GM12878 (cell line): ENCODE measurements around the gene E2F1. TPM values are rescaled to one million over a fixed set of nuclear protein-coding genes. Genes with fewer than 3 reads are reported as not detected.

Experiments used
- ATAC-seq: fragments of 200-7000 bp; cut with Tn5 transposase; 3 replicates; pipeline ENCODE4 v1.9.1; 2020; ENCODE audit warnings: mild to moderate bottlenecking, moderate library complexity
- BruUV-seq: library from RNA; stranded (reverse); fragments of 400-500 nt; replicated peaks from 2 replicates; lab custom pipeline; 2021; lab: Mats Ljungman, UMichigan
- CTCF ChIA-PET: fragments of 300-600 bp; sonication (Branson Sonifier 250); formaldehyde crosslinking; extraction: SDS; loops from one replicate; lab custom pipeline; 2021; ENCODE audit warnings: inconsistent platforms; lab: Yijun Ruan, JAX
- POLR2A ChIA-PET: fragments of 350-600 bp; formaldehyde crosslinking; extraction: SDS; loops from one replicate; lab custom pipeline; 2021; ENCODE audit warnings: inconsistent platforms; lab: Charles Lee
- RAD21 ChIA-PET: fragments of 300-600 bp; sonication (Branson Sonifier 250); formaldehyde crosslinking; loops from one replicate; lab custom pipeline; 2023; ENCODE audit warnings: antibody characterized with exemption; ENCODE audit not compliant: unreplicated experiment; lab: Charles Lee
- SMC1A ChIA-PET: fragments of 300-600 bp; sonication (Branson Sonifier 250); formaldehyde crosslinking; loops from one replicate; lab custom pipeline; 2023; ENCODE audit not compliant: unreplicated experiment, uncharacterized antibody; lab: Charles Lee
- DNase-seq: peaks from one replicate; pipeline ENCODE4 v3.0.0-alpha.2; 2011; ENCODE audit warnings: low read depth, low spot score
- FAIRE-seq: peaks from 3 replicates; lab custom pipeline; 2011; peaks lifted over from hg19 to GRCh38; lab: Jason Lieb, UNC
- H2AFZ ChIP-seq: 2 replicates; pipeline ENCODE4 v1.6.0; 2011; ENCODE audit warnings: low read depth, low read length, control low read depth; ENCODE audit not compliant: control insufficient read depth
- H3K27ac ChIP-seq: 2 replicates; pipeline ENCODE4 v1.5.1; 2011; ENCODE audit warnings: control low read depth; ENCODE audit not compliant: control insufficient read depth, insufficient read depth
- H3K27me3 ChIP-seq, 2 experiments: replicated peaks in 1 of 2; 2 replicates each; pipeline versions ENCODE4 v1.6.0 to v1.6.1; 2011; ENCODE audit warnings: low read length in 1 of 2; ENCODE audit not compliant: control insufficient read depth in 2 of 2, insufficient read depth in 2 of 2
- H3K36me3 ChIP-seq, 2 experiments: 2 replicates each; pipeline ENCODE4 v1.5.1; 2011; ENCODE audit warnings: low read length in 1 of 2; ENCODE audit not compliant: control insufficient read depth in 2 of 2, insufficient read depth in 2 of 2
- H3K4me1 ChIP-seq: 2 replicates; pipeline ENCODE4 v1.6.1; 2011; ENCODE audit warnings: mild to moderate bottlenecking, low read length, moderate library complexity, mixed read lengths; ENCODE audit not compliant: control insufficient read depth, insufficient read depth
- H3K4me2 ChIP-seq: 2 replicates; pipeline ENCODE4 v1.6.0; 2011; ENCODE audit warnings: control low read depth; ENCODE audit not compliant: control insufficient read depth, insufficient read depth
- H3K4me3 ChIP-seq: fragments of 200-600 bp; sonication (generic); 2 replicates; pipeline ENCODE4 v1.5.1; 2016
- H3K79me2 ChIP-seq: 2 replicates; pipeline ENCODE4 v1.6.0; 2011; ENCODE audit warnings: low read length; ENCODE audit not compliant: control insufficient read depth, insufficient read depth
- H3K9ac ChIP-seq: 2 replicates; pipeline ENCODE4 v1.8.0; 2011; ENCODE audit warnings: low read length, control low read depth, mixed read lengths; ENCODE audit not compliant: control insufficient read depth, insufficient read depth
- H3K9me3 ChIP-seq: replicated peaks from 3 replicates; pipeline ENCODE4 v1.5.1; 2011; ENCODE audit warnings: mild to moderate bottlenecking, low read length; ENCODE audit not compliant: control insufficient read depth, insufficient read depth
- H4K20me1 ChIP-seq: 2 replicates; pipeline ENCODE4 v1.6.0; 2011; ENCODE audit not compliant: control insufficient read depth, insufficient read depth
- BCL11A ChIP-seq: IDR thresholded peaks from 2 replicates; pipeline ENCODE4 v1.6.1; 2011; ENCODE audit warnings: low read depth, low read length
- CHD1 ChIP-seq: IDR thresholded peaks from 2 replicates; pipeline ENCODE4 v1.6.1; 2012; ENCODE audit warnings: low read depth, low read length, improper control_type of control experiment
- CHD4 ChIP-seq: fragments of 200-600 bp; sonication (generic); IDR thresholded peaks from 2 replicates; pipeline ENCODE4 v1.6.1; 2016; ENCODE audit warnings: mild to moderate bottlenecking
- FOXK2 ChIP-seq: fragments of 450-650 bp; IDR thresholded peaks from 2 replicates; pipeline ENCODE4 v1.6.1; 2017; ENCODE audit warnings: mild to moderate bottlenecking, moderate library complexity
- HDAC2 ChIP-seq: fragments of 200-600 bp; sonication (generic); IDR thresholded peaks from 2 replicates; pipeline ENCODE4 v1.6.1; 2017
- IKZF2 ChIP-seq, 2 experiments: fragments of 450-650 bp; IDR thresholded peaks; 2 replicates each; pipeline ENCODE4 v1.6.1; 2017; ENCODE audit warnings: mild to moderate bottlenecking in 2 of 2, moderate library complexity in 2 of 2
- NR2C1 ChIP-seq: fragments of 450-650 bp; IDR thresholded peaks from 2 replicates; pipeline ENCODE4 v1.6.1; 2017; ENCODE audit warnings: antibody characterized with exemption, mild to moderate bottlenecking, moderate library complexity
- POU2F2 ChIP-seq: IDR thresholded peaks from 3 replicates; pipeline ENCODE4 v1.6.1; 2011; ENCODE audit warnings: low read depth, mild to moderate bottlenecking, low read length, borderline replicate concordance
- PRDM15 ChIP-seq: fragments of 450-650 bp; formaldehyde crosslinking; IDR thresholded peaks from 2 replicates; pipeline ENCODE4 v1.4.0; 2020; ENCODE audit warnings: mild to moderate bottlenecking, moderate library complexity
- RUNX3 ChIP-seq: IDR thresholded peaks from 2 replicates; pipeline ENCODE4 v1.6.1; 2012; ENCODE audit warnings: low read length, inconsistent platforms
- SIX5 ChIP-seq: IDR thresholded peaks from 2 replicates; pipeline ENCODE4 v1.6.1; 2011; ENCODE audit warnings: mild to moderate bottlenecking, low read depth, low read length, moderate library complexity; ENCODE audit not compliant: severe bottlenecking
- SMC3 ChIP-seq: IDR thresholded peaks from 2 replicates; pipeline ENCODE4 v1.6.1; 2011; ENCODE audit warnings: low read length, improper control_type of control experiment, borderline replicate concordance
- ZNF274 ChIP-seq: IDR thresholded peaks from one replicate; pipeline ENCODE4 v1.8.0; 2011; ENCODE audit not compliant: insufficient read length, insufficient read depth
- WGBS: methylation state at CpG from one replicate; pipeline ENCODE4 v1.1.6; 2016; ENCODE audit warnings: low lambda C conversion rate; ENCODE audit not compliant: insufficient replicate concordance, insufficient coverage; ENCODE audit errors: missing lambda C conversion rate; 5-methylcytosine and 5-hydroxymethylcytosine counted together
- in situ Hi-C: fragments of 300-500 bp; cut with MboI; formaldehyde crosslinking; loops from 9 replicates; pipeline ENCODE4 v1.14.3; 2018; ENCODE audit warnings: mixed read lengths
- intact Hi-C: fragments of 100-400 bp; cut with micrococcal nuclease; formaldehyde crosslinking; loops from one replicate; pipeline ENCODE4 v1.14.2; 2022; ENCODE audit not compliant: unreplicated experiment
- polyA plus RNA-seq, 11 experiments: library from polyadenylated mRNA; depleted of rRNA in 4 of 11; unstranded in 6 of 11; stranded (reverse) in 5 of 11; fragments of >200 nt; fragmentation: Nextera tagmentation in 4 of 11; fragmentation: Illumina TruSeq in 1 of 11; extraction: Ambion mirVana in 4 of 11; extraction: Trizol in 1 of 11; gene quantifications; 1 replicate in 1 of 11; 2 replicates in 10 of 11; pipeline versions ENCODE4 v1.2.1 to v1.2.3, GENCODE V29; 2011 to 2016; ENCODE audit warnings: inconsistent platforms in 2 of 11, missing spikeins in 2 of 11, low read depth in 1 of 11
- total RNA-seq, 4 experiments: library from RNA; depleted of rRNA in 3 of 4; stranded (reverse); fragments of >200 nt in 3 of 4; fragmentation: Illumina TruSeq in 1 of 4; extraction: Trizol in 1 of 4; gene quantifications; 2 replicates each; pipeline versions ENCODE4 v1.2.1 to v1.2.3, GENCODE V29; 2013 to 2021
- TF ChIP-seq, protein P1 (sequence below): fragments of 450-650 bp; IDR thresholded peaks from 2 replicates; pipeline ENCODE4 v1.6.1; 2017; ENCODE audit warnings: mild to moderate bottlenecking, moderate library complexity
- TF ChIP-seq, protein P2 (sequence below): IDR thresholded peaks from 2 replicates; pipeline ENCODE4 v1.6.1; 2012; ENCODE audit warnings: low read length, inconsistent platforms

Gene E2F1
- total and polyA plus RNA-seq, 10 of the 15 experiments (the other 5 are each of a cell fraction or from before 2014, with no cell fraction given), result 0.29 to 50.2 (median 19.7) TPM

GRCh38 chr20:33689493-33689892, 3.3 kb upstream of the E2F1 start (continued):
- TF ChIP-seq CHD4, result no peak
- TF ChIP-seq SIX5, result no peak

- Histone ChIP-seq H3K27me3 (no peaks in the 10 kb centered on the region), H4K20me1 (no peaks in the 10 kb centered on the region), H2AFZ (no peak overlapping the region), H3K4me1 (peaks cover 21% of the 10 kb centered on the region), H3K4me3 (no peak overlapping the region), H3K9ac (no peak overlapping the region), H3K4me2 (no peak overlapping the region), H3K9me3 (no peaks in the 10 kb centered on the region), H3K36me3 (no peaks in the 10 kb centered on the region), H3K27ac (no peak overlapping the region), H3K79me2 (peaks cover 17% of the 10 kb centered on the region)
- WGBS, result 82% methylated on average over 3 of the region's 3 CpGs
- ChIA-PET RAD21 (no interaction called here), SMC1A (interaction anchor here (1.2 to 1.5 kb wide), 2 partner anchors 14 to 81 kb away, joined by 3 to 5 read pairs; no protein-coding TSS in a partner anchor), CTCF (no interaction called here), POLR2A (interaction anchor here (0.6 kb wide), 1 partner anchor 41 kb away, joined by 8 read pairs; no protein-coding TSS in a partner anchor)
- FAIRE-seq, result no peak
- no peak for DNase-seq
- intact Hi-C loops, result loop anchor here (5.0 to 10.0 kb wide), 2 partner anchors 88 to 306 kb away; partner anchors contain the start of gene RALY
- no peak for ATAC-seq
- in situ Hi-C loops, result no loop called here
- BruUV-seq, result no TSS peak
- TF ChIP-seq, protein P1, sequence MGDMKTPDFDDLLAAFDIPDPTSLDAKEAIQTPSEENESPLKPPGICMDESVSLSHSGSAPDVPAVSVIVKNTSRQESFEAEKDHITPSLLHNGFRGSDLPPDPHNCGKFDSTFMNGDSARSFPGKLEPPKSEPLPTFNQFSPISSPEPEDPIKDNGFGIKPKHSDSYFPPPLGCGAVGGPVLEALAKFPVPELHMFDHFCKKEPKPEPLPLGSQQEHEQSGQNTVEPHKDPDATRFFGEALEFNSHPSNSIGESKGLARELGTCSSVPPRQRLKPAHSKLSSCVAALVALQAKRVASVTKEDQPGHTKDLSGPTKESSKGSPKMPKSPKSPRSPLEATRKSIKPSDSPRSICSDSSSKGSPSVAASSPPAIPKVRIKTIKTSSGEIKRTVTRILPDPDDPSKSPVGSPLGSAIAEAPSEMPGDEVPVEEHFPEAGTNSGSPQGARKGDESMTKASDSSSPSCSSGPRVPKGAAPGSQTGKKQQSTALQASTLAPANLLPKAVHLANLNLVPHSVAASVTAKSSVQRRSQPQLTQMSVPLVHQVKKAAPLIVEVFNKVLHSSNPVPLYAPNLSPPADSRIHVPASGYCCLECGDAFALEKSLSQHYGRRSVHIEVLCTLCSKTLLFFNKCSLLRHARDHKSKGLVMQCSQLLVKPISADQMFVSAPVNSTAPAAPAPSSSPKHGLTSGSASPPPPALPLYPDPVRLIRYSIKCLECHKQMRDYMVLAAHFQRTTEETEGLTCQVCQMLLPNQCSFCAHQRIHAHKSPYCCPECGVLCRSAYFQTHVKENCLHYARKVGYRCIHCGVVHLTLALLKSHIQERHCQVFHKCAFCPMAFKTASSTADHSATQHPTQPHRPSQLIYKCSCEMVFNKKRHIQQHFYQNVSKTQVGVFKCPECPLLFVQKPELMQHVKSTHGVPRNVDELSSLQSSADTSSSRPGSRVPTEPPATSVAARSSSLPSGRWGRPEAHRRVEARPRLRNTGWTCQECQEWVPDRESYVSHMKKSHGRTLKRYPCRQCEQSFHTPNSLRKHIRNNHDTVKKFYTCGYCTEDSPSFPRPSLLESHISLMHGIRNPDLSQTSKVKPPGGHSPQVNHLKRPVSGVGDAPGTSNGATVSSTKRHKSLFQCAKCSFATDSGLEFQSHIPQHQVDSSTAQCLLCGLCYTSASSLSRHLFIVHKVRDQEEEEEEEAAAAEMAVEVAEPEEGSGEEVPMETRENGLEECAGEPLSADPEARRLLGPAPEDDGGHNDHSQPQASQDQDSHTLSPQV, result no peak
- TF ChIP-seq FOXK2 (no peak), NR2C1 (no peak), POU2F2 (no peak), CHD1 (no peak), RUNX3 (no peak), BCL11A (no peak), PRDM15 (CRISPR knock-in tag) (no peak), SMC3 (no peak), IKZF2 (IDR thresholded peaks at IDR 0.05) (no peak), HDAC2 (no peak), ZNF274 (no peak)
- TF ChIP-seq, protein P2, sequence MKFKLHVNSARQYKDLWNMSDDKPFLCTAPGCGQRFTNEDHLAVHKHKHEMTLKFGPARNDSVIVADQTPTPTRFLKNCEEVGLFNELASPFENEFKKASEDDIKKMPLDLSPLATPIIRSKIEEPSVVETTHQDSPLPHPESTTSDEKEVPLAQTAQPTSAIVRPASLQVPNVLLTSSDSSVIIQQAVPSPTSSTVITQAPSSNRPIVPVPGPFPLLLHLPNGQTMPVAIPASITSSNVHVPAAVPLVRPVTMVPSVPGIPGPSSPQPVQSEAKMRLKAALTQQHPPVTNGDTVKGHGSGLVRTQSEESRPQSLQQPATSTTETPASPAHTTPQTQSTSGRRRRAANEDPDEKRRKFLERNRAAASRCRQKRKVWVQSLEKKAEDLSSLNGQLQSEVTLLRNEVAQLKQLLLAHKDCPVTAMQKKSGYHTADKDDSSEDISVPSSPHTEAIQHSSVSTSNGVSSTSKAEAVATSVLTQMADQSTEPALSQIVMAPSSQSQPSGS, result no peak
Measured at GRCh38 chr20:33688938-33689424, 2.8 kb upstream of the E2F1 start.
